GM19397 (cell line): Measurements from ENCODE around the gene CST3.
A peak's percentile ranks its signal among the peaks of the same experiment; 100 is the strongest.
"Not testable (repeated sequence)": the region's sequence is repeated elsewhere in the genome, so short reads cannot be mapped to it uniquely, and the experiment has no call there.

Source experiments
- ATAC-seq: cut with Tn5 transposase; IDR thresholded peaks from one replicate; pipeline ENCODE4 v1.9.1; 2021; ENCODE audit warnings: mild to moderate bottlenecking, moderate library complexity; ENCODE audit not compliant: unreplicated experiment

Gene CST3

DNA sequence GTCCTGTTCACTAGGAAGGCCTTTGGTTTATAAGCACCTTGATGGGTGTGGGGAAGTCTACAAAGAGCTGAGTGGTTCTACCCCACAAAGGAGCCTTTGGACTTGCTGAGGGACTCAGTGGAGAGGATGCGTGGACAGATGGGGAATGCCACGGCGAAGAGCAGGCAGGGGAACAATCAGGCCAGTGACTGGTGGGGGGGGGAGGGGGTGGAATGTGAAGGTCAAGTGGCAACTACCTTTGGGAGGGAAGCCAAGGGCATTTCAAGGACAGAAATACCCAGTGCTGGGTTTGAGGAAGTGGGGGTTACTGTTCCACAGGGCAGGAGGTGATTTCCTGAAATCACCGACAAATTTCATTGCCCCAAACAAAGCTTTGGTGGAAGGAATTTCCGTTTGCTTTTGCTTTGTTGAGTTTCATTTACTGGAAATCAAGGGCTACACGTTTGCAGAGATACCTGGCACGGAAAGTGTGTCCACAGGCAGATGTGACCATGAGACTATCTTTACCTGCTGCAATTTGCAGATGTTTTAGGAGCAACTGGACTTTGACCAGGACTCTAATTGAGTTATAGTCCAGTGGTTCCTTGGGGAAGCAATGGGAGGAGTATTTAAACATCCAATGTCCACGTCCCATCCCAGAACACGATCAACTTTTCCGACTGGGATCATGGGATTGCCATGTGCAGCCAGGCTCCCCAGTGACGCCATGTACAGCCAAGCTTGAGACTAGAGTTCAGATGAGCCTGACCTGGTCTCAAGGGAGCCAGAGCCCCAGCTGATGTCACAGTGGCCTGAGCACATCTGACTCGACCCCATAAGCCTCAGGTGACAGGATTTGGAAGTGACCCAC lies 8.0 kb downstream of the CST3 start:
- no peak for ATAC-seq

GRCh38 chr20:23629017-23629541 lies 8.7 kb downstream of the CST3 start:
- no peak for ATAC-seq

- ATAC-seq: no peak
Measured at GRCh38 chr20:23628402-23629016, 9.2 kb downstream of the CST3 start.

DNA sequence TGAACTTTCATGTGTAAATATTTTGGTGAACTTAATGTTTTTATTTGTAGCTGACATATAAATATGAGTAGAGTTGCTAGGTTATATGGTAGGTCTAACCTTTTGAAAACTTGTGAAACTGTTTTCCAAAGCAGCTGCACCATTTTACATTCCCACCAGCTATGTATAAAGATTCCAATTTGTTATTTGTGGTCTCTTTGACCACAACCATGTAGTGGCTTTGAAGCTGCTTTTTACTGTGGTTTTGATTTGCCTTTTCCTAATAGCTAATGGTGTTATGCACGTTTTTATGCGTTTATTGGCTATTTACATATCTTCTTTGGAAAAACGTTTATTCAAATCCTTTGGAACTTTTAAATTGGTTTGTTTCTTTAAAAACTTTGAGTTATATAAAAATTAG lies 10.3 kb downstream of the CST3 start:
- no peak for ATAC-seq

DNA sequence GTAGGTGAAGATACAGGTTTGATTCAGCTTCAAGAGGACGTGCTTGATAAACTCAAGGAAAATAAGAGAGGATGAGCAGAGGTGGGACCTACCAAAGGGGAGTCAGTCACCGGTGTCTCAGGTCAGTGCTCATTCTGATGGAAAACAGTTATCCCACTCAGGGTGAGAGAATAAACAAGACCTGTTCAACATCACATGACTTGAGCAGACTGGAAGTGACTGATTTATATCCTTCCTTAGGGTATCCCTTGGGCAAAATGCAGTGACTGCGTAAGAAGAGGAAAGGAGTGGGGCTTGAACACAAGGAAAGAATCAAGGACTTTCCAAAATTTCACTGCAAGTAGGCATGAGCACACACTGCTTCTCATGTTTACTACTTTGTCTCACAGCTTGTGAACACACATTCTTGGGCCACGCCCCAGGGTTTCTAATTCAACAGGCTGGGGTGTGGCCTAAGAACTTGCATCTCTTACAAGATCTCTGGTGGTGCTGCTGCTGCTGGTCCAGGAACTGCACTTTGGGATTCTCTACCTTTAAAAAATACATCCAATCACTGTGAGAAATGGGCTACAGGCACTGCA lies 11.6 kb downstream of the CST3 start:
- no peak for ATAC-seq

GRCh38 chr20:23625236-23625964 lies 12.4 kb downstream of the CST3 start:
- peak; percentile 55 for ATAC-seq

GRCh38 chr20:23624324-23624691 lies 13.4 kb downstream of the CST3 start:
- ATAC-seq: no peak

- ATAC-seq: no peak
Measured at GRCh38 chr20:23623666-23624323, 14.0 kb downstream of the CST3 start.

GRCh38 chr20:23622839-23623343 lies 14.9 kb downstream of the CST3 start:
- peak; percentile 61 for ATAC-seq

DNA sequence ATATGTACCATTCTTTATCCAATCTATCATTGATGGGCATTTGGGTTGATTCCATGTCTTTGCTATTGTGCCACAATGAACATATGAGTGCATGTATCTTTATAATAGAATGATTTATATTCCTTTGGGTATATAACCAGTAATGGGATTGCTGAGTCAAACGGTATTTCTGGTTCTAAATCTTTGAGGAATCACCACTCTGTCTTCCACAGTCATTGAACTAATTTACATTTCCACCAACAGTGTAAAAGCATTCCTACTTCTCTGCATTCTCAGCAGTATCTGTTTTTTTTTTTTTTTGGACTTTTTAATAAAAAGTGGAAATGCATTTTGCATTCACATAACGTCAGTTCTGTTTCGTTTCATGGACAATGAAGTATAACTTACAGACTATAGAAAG lies 15.4 kb downstream of the CST3 start:
- ATAC-seq: not testable (repeated sequence)

GRCh38 chr20:23620670-23621386 lies 16.9 kb downstream of the CST3 start:
- not testable (repeated sequence) for ATAC-seq

DNA sequence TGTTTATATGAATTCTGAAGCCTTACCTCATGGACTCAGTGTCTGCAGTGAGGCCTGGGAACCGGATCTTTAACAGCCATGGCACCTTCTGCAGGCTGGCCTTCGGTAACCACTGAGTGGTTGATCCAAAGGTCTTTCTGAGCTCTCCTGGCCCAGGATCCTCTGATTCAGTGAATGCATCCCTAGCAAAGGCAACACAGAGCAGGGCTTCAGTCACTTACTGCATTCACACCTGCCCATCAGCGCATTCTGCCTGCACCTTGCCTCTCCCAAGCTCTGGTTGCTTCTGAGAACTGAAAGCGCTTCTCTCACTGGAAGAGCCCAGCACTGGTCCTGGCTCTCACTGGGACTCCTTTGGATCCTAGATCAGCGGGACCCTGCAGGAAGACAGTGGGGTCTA lies 23.6 kb downstream of the CST3 start:
- no peak for ATAC-seq

DNA sequence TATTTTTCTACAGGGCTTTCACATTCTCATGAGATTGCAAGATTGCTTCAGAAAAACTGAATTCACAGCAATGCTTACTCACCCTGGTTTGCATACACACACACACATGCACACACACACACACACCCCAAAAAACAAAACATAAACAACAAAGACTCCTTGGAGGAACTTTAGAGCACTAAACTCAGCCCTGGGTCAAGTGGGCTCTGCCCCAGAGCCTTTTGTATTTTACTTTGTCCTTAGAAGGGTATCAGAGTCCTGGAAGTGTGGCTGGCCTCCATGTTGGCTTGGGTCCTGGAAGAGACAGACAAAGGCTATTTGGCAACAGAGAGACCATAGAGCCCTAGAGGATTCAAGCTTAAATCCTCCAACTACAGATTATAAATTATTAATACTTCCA lies 24.1 kb downstream of the CST3 start:
- no peak for ATAC-seq

GRCh38 chr20:23612396-23612795 lies 25.4 kb downstream of the CST3 start:
- no peak for ATAC-seq

GRCh38 chr20:23609486-23610109 lies 28.2 kb downstream of the CST3 start:
- no peak for ATAC-seq

- ATAC-seq: no peak
Measured at GRCh38 chr20:23608251-23608846, 29.4 kb downstream of the CST3 start.

- ATAC-seq: no peak
Measured at GRCh38 chr20:23607497-23608245, 30.1 kb downstream of the CST3 start.

GRCh38 chr20:23606652-23607049 lies 31.1 kb downstream of the CST3 start:
- ATAC-seq: peak; percentile 90
